Measurements from ENCODE around the gene ARMC9.

The ARMC9 gene

GRCh38 chr2:231396058-231396821 is 197.8 kb downstream of the ARMC9 start:
- ChIA-PET CTCF (interaction anchor here (0.5 to 1.0 kb wide), 2 partner anchors 52 to 169 kb away, joined by 4 to 5 read pairs; no protein-coding TSS in a partner anchor), POLR2A (interaction anchor here (1.3 kb wide), 1 partner anchor 15 kb away, joined by 3 read pairs; no protein-coding TSS in a partner anchor)
- TF ChIP-seq ZBTB1 (tag by site-specific recombination; IDR thresholded peaks at IDR 0.05) (no peak), ZNF548 (tag by site-specific recombination; IDR thresholded peaks at IDR 0.05) (no peak), EGR2 (tag by site-specific recombination; IDR thresholded peaks at IDR 0.05; ENCODE audit: low read depth) (no peak), ZNF600 (tag by site-specific recombination; IDR thresholded peaks at IDR 0.05) (no peak), ZNF26 (tag by site-specific recombination; IDR thresholded peaks at IDR 0.05) (no peak), ZNF280D (tag by site-specific recombination; IDR thresholded peaks at IDR 0.05) (no peak), ZNF704 (tag by site-specific recombination; IDR thresholded peaks at IDR 0.05) (no peak), ZNF133 (tag by site-specific recombination; IDR thresholded peaks at IDR 0.05) (no peak), BCL6B (tag by site-specific recombination; IDR thresholded peaks at IDR 0.05) (no peak), ZNF626 (tag by site-specific recombination; IDR thresholded peaks at IDR 0.05) (no peak), KLF1 (tag by site-specific recombination; IDR thresholded peaks at IDR 0.05) (no peak), ZNF518A (tag by site-specific recombination; conservative IDR thresholded peaks at IDR 0.05; ENCODE audit: low read depth) (no peak), ZNF398 (tag by site-specific recombination; IDR thresholded peaks at IDR 0.05) (no peak)
- H3K4me3 ChIP-seq (ENCODE audit: low read depth, low read length) = 0 out of 2 replicates have a peak overlapping the region, but pooled peaks have one; percentile 2
- no peaks in the 10 kb centered on the region for H3K36me3 ChIP-seq (ENCODE audit: control insufficient read depth in 2 of 2, insufficient read depth in 1 of 2, low read length in 2 of 2)
- no peak overlapping the region for H3K27ac ChIP-seq (ENCODE audit: extremely low read depth, low read depth, low read length)
- no peaks in the 10 kb centered on the region for H3K9me3 ChIP-seq (ENCODE audit: control insufficient read depth, insufficient read depth, low read depth, low read length)
- H3K4me1 ChIP-seq (ENCODE audit: control insufficient read depth, insufficient read depth, low read length) = no peaks in the 10 kb centered on the region
